GM18517 (cell line): ENCODE measurements around the gene MBOAT2.

ENCODE experiments used
- ATAC-seq: cut with Tn5 transposase; IDR thresholded peaks from one replicate; pipeline ENCODE4 v1.9.1; 2021; ENCODE audit warnings: mild to moderate bottlenecking, moderate library complexity; ENCODE audit not compliant: unreplicated experiment

MBOAT2 gene

DNA sequence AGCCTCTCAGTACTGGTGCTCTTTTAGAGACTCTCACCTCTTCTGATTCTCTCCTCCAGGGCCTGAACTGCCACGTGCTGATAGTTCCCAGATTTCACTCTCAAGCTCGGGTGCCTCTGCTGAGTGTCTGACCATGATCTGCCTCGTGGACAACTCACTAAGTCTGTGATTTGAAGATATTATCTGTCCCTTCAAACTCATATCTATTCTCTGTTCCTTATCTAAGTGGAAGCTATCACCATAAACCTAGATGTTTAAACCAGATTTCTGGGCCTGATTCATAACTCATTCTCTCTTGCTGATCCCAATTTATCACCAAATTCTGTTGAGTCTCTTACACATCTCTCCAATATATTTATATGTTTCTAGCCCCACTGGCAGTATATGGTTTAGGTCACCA lies 136.1 kb downstream of the MBOAT2 start:
- ATAC-seq = no peak

- no peak for ATAC-seq
These were observed 140.0 kb downstream of the MBOAT2 start for GRCh38 chr2:8863331-8863953.

DNA sequence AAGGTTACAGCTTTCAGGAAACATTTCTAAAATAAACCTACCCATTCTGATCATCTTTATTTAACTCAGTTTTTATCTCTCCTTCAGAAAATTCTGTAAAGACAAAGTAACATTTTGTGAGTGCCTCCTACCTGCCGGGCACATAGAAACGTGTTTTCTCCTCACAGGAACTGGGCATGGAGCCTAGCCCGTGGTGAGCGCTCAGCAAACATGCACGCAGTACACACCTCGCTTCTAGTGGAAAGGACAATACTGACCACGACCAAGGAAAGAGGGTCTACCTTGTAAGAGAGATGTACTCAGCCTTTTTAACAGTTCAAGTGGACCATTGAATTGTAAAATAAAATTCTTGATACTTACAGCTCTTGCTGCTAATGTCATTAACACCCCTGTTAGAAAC lies 141.3 kb downstream of the MBOAT2 start:
- ATAC-seq = no peak

GRCh38 chr2:8861797-8862196 lies 141.7 kb downstream of the MBOAT2 start:
- ATAC-seq = no peak

GRCh38 chr2:8860239-8860638 lies 143.2 kb downstream of the MBOAT2 start:
- no peak for ATAC-seq

GRCh38 chr2:8858910-8859309 lies 144.6 kb downstream of the MBOAT2 start:
- ATAC-seq = no peak

GRCh38 chr2:8858264-8858663 lies 145.2 kb downstream of the MBOAT2 start:
- no peak for ATAC-seq

- ATAC-seq = no peak
These were observed 145.8 kb downstream of the MBOAT2 start for GRCh38 chr2:8857709-8858108.

DNA sequence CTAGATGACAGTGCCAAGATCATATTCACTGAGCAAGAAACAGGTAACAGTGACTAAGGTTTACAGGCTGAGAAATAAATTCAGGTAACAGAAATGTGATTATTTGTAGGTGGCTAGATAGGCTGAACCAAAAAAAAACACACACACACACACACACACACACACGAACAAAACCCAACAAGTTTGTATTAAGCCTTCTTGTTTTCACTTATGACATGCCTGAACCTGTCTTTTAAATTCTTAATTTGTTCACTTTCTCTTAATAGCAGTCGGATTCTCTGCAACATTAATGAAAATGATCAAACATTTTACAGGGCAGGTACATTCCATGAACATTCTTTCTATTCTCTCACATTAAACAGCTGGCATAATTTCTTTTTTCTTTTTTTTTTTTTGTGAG lies 147.3 kb downstream of the MBOAT2 start:
- no peak for ATAC-seq

DNA sequence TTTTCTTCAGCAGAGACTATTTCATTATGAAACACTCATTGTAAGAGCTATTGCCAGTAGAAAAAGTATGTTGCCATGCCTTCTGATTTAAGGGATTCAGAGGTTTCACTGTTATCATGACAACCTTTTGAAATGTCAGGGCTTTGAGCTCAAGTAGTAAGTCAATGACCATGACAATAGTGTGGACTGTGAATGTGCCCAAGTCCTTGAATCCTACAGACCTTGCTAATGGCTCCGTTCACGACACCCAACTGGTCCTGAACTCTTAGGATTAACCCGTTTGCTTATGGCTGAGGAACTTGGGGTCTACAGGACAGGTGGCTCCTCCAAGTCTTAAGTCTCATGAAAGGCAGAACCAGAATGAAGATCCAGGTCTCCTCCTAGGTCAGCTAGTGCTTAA lies 148.5 kb downstream of the MBOAT2 start:
- no peak for ATAC-seq

GRCh38 chr2:8853426-8853825 lies 150.1 kb downstream of the MBOAT2 start:
- ATAC-seq = no peak

GRCh38 chr2:8851811-8852560 lies 151.5 kb downstream of the MBOAT2 start:
- no peak for ATAC-seq

GRCh38 chr2:8850845-8851487 lies 152.5 kb downstream of the MBOAT2 start:
- ATAC-seq = no peak

DNA sequence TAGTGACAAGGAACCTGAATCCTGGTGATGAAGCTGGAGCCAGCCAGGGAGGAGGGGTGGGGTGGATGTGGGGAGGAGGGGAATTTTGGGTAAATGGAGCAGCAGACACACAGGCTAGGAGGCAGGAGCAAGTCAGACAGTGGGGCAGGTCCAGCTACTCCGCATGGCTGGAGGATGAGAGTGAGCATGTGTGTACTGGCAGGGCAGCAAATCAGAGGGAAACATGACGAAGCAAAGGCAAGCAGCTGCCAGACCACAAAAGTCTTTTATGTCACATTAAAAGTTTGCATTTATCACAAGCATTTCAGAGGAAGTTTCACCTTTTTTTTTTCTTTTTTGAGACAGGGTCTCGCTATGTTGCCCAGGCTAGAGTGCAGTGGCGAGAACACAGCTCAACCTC lies 154.2 kb downstream of the MBOAT2 start:
- no peak for ATAC-seq

DNA sequence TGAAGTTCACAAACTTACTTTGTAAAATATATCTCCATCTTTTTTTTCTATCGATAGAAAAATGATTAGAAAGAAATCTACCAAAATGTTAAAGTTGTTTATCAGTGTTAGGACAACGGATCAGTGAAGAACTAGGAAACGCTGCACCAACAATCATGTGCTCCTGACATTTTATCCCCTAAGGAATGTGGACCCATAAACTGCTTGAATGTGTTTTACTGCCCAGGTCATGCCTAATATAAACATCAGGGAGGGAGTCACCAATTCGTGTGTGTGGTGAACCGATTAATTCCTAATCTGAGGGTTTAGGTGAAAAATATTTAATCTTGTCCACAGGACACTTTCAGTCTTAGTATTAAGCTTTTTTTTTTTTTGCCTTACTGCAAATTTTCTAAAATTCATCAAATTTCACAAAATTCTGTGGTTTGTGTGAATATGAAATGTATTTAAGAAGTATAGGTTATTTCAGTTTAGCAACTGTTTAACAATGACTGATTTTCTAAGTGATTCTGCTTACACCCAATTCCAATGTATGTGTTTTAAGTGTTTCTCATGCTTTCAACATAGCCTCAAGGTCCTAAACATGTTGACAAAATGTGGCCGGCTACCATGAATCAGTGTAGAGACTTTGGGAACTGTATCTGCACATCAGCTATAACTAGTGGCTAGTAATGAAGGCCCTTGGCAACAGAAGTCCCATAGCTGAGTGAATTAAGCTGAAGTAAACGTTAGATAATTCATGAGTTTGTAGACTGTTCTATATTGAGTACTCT lies 155.0 kb downstream of the MBOAT2 start:
- ATAC-seq = no peak

DNA sequence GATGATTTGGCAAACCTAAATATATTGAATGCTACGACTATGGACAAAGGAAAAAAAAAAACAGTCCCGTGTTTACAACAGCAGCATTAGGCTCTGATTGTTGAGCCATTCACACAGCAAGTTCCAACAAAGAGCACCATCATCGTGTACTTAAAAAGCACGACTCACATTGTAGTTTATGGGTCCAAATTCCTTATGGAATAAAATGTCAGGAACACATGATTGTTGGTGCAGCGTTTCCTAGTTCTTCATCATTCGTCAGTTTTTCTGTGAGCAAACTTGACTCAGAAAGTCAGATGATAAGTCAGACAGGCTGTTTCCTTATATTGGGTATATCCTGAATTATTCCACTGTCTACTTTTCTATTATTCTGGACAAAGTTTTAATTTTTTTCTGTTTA lies 156.1 kb downstream of the MBOAT2 start:
- no peak for ATAC-seq

- ATAC-seq = no peak
These were observed 161.6 kb downstream of the MBOAT2 start for GRCh38 chr2:8841932-8842331.

- no peak for ATAC-seq
These were observed 162.9 kb downstream of the MBOAT2 start for GRCh38 chr2:8840475-8841091.

DNA sequence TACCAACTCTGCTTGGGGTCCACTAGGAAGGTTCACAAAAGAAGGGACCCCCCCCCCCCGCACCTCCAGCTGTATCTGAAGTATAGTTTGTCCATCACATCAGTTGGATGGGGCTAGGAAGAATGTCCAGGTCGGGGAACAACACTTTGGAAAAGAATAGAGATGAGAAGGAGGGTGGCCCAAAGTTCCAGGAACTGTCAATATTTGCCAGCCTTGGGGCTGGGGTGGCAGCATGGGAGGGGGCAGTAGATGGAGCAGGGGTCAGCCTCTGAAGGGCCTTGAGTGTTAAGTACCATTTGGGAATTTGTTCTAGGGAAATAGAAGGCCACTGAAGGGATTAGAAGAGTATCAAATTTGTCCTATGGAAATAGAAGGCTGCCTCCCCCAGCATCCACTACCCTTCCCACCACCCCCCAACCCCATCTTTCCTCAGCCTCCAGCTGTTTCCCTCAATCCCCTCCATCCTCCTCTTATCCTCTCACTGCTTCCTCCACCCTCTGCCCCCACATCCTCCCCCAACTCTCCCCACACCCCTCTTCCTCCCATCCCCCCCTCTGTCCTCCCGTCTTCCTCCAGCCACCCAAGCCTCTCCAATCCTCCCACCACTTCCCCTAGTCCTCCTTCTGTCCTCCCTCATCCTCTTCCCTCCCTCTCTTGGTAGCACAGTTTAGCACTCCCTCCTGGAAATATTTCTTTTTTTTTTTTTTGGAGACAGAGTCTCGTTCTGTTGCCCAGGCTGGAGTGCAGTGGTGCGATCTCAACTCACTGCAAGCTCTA lies 164.1 kb downstream of the MBOAT2 start:
- ATAC-seq = no peak

- no peak for ATAC-seq
These were observed 165.7 kb downstream of the MBOAT2 start for GRCh38 chr2:8837795-8838140.
